Left ventricle myocardium inferior (tissue), 1 donor: ENCODE measurements around the gene TSPEAR. TPM values are rescaled to one million over a fixed set of nuclear protein-coding genes. Genes with fewer than 3 reads are reported as not detected.
"Not testable (repeated sequence)": the region's sequence is repeated elsewhere in the genome, so short reads cannot be mapped to it uniquely, and the experiment has no call there.

Source experiments
- DNase-seq: peaks from one replicate; pipeline ENCODE4 v3.0.0-alpha.2; 2020
- H3K27ac ChIP-seq: fragments of 200-600 bp; replicated peaks from 2 replicates; pipeline ENCODE4 v1.8.0; 2021
- H3K27me3 ChIP-seq: fragments of 200-600 bp; 2 replicates; pipeline ENCODE4 v1.8.0; 2021; ENCODE audit warnings: low read depth
- H3K36me3 ChIP-seq: fragments of 200-600 bp; 2 replicates; pipeline ENCODE4 v1.8.0; 2021
- H3K4me1 ChIP-seq: fragments of 200-600 bp; 2 replicates; pipeline ENCODE4 v1.8.0; 2021
- H3K4me3 ChIP-seq: fragments of 200-600 bp; 2 replicates; pipeline ENCODE4 v1.8.0; 2021; ENCODE audit warnings: mild to moderate bottlenecking, moderate library complexity
- H3K9me3 ChIP-seq: fragments of 200-600 bp; replicated peaks from 2 replicates; pipeline ENCODE4 v1.8.0; 2021
- intact Hi-C: fragments of 100-400 bp; cut with micrococcal nuclease; formaldehyde crosslinking; loops from one replicate; pipeline ENCODE4 v1.11.0; 2022
- total RNA-seq: library from RNA; stranded (reverse); fragmentation: NEBNext Ultra II Directional; extraction: Animal tissue kit (Norgen Biotek cat#: 25700); gene quantifications from one replicate; pipeline ENCODE4 v1.2.1, GENCODE V29; 2021
- TF ChIP-seq, protein P1 (sequence below): fragments of 200-600 bp; IDR thresholded peaks from 2 replicates; pipeline ENCODE4 v1.8.0; 2021; ENCODE audit warnings: antibody characterized with exemption, mild to moderate bottlenecking, borderline replicate concordance
- donor health status: DM: no; HTN: yes; CAD: no; lungs with severe emphysema.

Gene TSPEAR
- total RNA-seq, 1 donor from 2014 or later = 3.3 TPM

DNA sequence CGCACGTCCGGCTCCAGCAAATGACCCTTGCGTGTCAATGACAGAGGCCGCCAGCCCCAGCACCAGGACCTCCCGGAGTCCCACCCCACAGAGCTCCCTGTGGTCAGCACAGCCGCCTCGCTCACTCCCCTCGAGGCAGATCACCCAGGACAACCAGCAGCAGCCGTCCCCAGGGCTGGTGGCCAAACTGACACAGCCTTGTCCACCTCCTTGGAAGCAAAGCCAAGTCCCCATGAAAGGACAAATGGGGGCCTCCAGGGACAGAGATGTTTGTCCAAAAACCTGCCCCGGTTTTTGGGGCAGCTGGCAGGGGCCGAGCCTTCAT lies 72.1 kb downstream of the TSPEAR start:
- no peak for DNase-seq
- intact Hi-C loops = no loop called here
- no peaks in the 10 kb centered on the region for H3K4me1 ChIP-seq
- H3K36me3 ChIP-seq = no peaks in the 10 kb centered on the region
- TF ChIP-seq, protein P1, sequence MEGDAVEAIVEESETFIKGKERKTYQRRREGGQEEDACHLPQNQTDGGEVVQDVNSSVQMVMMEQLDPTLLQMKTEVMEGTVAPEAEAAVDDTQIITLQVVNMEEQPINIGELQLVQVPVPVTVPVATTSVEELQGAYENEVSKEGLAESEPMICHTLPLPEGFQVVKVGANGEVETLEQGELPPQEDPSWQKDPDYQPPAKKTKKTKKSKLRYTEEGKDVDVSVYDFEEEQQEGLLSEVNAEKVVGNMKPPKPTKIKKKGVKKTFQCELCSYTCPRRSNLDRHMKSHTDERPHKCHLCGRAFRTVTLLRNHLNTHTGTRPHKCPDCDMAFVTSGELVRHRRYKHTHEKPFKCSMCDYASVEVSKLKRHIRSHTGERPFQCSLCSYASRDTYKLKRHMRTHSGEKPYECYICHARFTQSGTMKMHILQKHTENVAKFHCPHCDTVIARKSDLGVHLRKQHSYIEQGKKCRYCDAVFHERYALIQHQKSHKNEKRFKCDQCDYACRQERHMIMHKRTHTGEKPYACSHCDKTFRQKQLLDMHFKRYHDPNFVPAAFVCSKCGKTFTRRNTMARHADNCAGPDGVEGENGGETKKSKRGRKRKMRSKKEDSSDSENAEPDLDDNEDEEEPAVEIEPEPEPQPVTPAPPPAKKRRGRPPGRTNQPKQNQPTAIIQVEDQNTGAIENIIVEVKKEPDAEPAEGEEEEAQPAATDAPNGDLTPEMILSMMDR = no peak
- no peak overlapping the region for H3K4me3 ChIP-seq
- no peak overlapping the region for H3K27ac ChIP-seq
- H3K27me3 ChIP-seq = peaks cover 35% of the 10 kb centered on the region
- H3K9me3 ChIP-seq = peaks cover 25% of the 10 kb centered on the region

DNA sequence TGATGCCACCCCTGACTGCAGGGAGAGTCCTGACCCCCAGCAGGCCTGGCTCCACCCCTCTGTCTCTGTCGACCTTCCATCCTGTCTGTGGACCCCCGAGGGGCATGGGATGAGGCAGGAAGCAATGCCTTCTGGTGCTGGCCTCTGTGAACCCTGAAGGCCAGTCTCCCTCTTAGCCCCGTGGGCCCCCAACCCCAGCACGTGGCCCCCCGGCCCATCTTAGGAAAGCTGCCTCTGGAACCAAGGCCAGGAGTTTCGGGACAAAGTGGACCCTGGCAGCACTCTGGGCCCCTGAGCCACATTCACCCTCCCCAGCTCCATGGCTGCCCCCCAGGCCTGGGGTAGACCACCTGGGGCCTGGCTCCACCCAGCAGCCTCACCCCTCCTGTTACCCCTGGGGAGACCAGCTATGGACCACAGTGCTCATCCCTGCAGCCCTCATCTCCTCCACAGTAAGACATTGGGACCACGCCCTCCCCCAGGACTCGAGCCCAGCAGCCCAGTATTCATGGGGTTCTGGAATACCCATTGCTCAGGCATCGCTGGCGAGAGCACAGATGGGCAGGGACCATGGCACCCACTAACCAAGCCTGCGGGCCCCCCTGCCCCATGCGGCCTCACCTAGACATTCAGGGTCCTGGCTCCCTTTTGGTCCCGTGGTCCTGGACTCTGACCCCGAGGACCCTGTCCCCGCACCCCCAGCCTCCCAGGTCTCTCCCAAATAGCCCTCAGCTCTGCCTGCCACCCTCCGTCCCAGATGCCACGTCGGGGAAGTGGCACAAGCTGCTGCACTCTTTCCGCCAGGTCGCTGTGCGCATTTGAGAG lies 72.7 kb downstream of the TSPEAR start:
- H3K4me3 ChIP-seq, H3K36me3 ChIP-seq, H3K27ac ChIP-seq, H3K4me1 ChIP-seq, DNase-seq, intact Hi-C loops: not testable (repeated sequence)
- H3K9me3 ChIP-seq = peaks cover 19% of the 10 kb centered on the region
- H3K27me3 ChIP-seq = peaks cover 35% of the 10 kb centered on the region

DNA sequence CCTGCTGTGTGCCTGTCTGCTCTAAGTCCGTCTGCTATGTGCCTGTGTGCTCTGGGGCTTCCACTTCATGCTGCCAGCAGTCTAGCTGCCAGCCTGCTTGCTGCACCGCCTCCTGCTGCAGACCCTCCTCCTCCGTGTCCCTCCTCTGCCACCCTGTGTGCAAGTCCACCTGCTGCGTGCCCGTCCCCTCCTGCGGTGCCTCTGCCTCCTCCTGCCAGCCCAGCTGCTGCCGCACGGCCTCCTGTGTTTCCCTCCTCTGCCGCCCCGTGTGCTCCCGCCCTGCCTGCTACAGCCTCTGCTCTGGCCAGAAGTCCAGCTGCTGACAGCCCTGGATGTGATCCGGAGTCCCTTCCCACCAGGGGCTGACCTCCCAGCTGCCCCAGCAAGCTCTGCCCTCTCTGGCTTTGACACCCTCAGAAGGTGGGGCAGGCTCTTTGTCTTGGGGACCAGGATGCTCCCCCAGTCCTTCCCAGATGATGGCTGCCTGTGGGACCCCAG lies 73.5 kb downstream of the TSPEAR start:
- H3K36me3 ChIP-seq = not testable (repeated sequence)

DNA sequence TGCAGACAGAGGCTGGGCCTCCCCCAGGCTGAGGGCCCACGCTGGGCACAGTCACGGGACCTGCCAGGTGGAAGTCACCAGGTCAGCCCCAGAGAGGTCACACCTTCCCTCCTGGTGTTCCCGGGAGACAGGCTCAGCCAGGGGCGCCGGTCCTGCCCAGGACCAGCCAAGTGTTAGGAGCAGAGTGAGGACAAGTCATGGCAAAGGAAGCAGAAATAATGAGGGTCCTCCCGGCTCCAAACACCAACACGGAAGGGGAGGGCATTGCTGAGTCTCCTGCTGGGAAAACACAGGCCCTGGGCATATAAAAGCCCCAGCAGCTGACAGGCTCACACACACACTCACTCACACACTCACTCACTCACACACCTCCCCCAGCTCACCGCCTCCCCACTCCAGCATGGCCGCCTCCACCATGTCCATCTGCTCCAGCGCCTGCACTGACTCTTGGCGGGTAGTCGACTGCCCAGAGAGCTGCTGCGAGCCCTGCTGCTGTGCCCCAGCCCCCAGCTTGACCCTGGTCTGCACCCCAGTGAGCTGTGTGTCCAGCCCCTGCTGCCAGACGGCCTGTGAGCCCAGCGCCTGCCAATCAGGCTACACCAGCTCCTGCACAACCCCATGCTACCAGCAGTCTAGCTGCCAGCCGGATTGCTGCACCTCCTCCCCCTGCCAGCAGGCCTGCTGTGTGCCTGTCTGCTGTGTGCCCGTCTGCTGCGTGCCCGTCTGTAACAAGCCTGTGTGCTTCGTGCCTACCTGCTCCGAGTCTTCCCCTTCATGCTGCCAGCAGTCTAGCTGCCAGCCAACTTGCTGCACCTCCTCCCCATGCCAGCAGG lies 74.1 kb downstream of the TSPEAR start, which contains the start of gene KRTAP10-10:
KRTAP10-10 (plus strand) TSS at position 339 of the 833 bp plus-strand sequence; CDS start at position 401, 62 bp downstream.
- Histone ChIP-seq H3K27me3 (peaks cover 35% of the 10 kb centered on the region), H3K36me3 (no peaks in the 10 kb centered on the region), H3K4me3 (no peak within 1 kb of the TSS), H3K4me1 (no peaks in the 10 kb centered on the region), H3K27ac (no peak within 1 kb of the TSS), H3K9me3 (peaks cover 28% of the 10 kb centered on the region)
- TF ChIP-seq, protein P1 = no peak
- intact Hi-C loops = no loop called here
- no peak for DNase-seq

More for the DNA sequence above, 73.5 kb downstream of the TSPEAR start:
- Histone ChIP-seq H3K9me3 (peaks cover 21% of the 10 kb centered on the region), H3K27me3 (peaks cover 35% of the 10 kb centered on the region)
- DNase-seq, H3K4me3 ChIP-seq, H3K4me1 ChIP-seq, intact Hi-C loops, H3K27ac ChIP-seq: not testable (repeated sequence)

DNA sequence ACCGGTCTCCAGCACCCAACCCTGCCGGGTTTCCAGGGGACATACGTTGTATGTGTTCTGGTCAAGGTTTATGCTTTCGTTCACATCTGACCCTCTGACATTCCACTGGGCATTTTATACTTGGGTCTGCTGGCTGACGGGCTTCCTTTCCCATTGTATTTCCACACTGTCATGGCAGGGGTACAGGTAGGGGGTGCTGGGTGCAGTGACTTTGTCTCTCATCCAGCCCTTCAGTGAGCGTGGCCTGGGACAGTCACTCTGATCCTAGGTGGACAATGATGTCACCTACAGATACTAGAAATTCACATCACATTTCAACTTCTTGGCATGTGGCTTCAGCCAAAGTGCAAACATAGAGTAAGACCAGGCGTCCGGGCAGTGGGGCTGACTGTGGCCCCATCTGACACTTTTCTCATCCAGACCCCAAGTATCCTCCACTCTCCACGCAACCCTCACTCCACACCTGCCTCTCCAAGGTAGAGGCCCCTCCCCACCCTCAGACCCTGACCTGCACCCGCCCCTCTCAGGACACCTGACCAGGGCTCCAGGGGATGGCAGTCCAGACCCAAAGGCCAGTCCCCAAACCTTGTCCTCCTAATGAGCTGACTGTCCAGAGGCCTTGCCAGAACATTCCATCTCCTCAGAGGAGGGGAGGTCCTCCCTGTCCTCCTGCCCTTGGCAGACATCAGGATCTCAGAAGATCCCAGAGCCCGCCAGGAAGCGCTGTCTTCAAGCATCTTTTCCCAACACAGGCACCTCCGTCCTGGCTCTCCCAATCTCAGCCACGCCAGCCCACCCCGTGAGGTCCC lies 75.0 kb downstream of the TSPEAR start:
- no peak for DNase-seq
- Histone ChIP-seq H3K9me3 (peaks cover 31% of the 10 kb centered on the region), H3K27ac (no peak overlapping the region), H3K4me1 (no peaks in the 10 kb centered on the region), H3K36me3 (no peaks in the 10 kb centered on the region), H3K4me3 (no peak overlapping the region), H3K27me3 (peaks cover 35% of the 10 kb centered on the region)
- intact Hi-C loops = no loop called here
- TF ChIP-seq, protein P1 = no peak

DNA sequence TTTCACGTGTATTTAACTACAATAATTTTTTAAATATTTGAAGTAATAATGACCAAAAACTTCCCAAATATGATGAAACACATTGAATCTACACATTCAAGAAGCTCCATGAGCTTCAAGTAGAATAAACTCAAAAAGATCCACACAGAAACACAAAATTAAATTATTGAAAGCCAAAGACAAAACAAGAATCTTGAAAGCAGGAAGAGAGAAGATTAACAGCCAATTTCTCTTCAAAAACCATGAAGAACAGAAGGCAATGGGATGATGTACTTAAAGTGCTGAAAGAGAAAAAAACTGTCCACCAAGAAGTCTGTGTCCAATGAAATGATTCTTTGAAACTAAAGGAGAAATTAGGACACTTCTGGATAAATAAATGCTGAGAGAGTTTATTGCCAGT lies 79.3 kb downstream of the TSPEAR start:
- H3K27ac ChIP-seq = no peak overlapping the region
- TF ChIP-seq, protein P1 = no peak
- intact Hi-C loops = no loop called here
- DNase-seq = no peak
- H3K9me3 ChIP-seq = peaks cover 38% of the 10 kb centered on the region
- no peak overlapping the region for H3K4me3 ChIP-seq
- peaks cover 6% of the 10 kb centered on the region for H3K4me1 ChIP-seq
- peaks cover 32% of the 10 kb centered on the region for H3K27me3 ChIP-seq
- H3K36me3 ChIP-seq = no peaks in the 10 kb centered on the region
